K562 (cell line): ENCODE measurements around the gene ZBED4. TPM values are rescaled to one million over a fixed set of nuclear protein-coding genes. Genes with fewer than 3 reads are reported as not detected.
A peak's percentile ranks its signal among the peaks of the same experiment; 100 is the strongest.

Experiments used
- ATAC-seq: fragments of 200-7000 bp; cut with Tn5 transposase; 3 replicates; pipeline ENCODE4 v1.9.1; 2020; ENCODE audit warnings: moderate library complexity
- BruUV-seq: library from RNA; stranded (reverse); fragments of 400-500 nt; replicated peaks from 2 replicates; lab custom pipeline; 2021; lab: Mats Ljungman, UMichigan
- CTCF ChIA-PET: fragments of 300-600 bp; formaldehyde crosslinking; extraction: SDS; loops from one replicate; lab custom pipeline; 2021; ENCODE audit warnings: low intra/inter-chr PET ratio; lab: Yijun Ruan, JAX
- POLR2A ChIA-PET: fragments of 300-600, 350-650 bp; sonication (Branson Sonifier 250); formaldehyde crosslinking; extraction: SDS; loops from one replicate; lab custom pipeline; 2021; ENCODE audit warnings: antibody characterized with exemption, inconsistent platforms; lab: Yijun Ruan, JAX
- DNase-seq, 4 experiments: peaks; one replicate each; pipeline versions ENCODE4 v3.0.0 to v3.0.0-alpha.2; 2011 to 2018; ENCODE audit warnings: low spot score in 3 of 4, mixed read lengths in 3 of 4; ENCODE audit errors: extremely low read depth in 1 of 4
- FAIRE-seq: peaks from 2 replicates; lab custom pipeline; 2011; peaks lifted over from hg19 to GRCh38; lab: Jason Lieb, UNC
- H2AFZ ChIP-seq: 2 replicates; pipeline ENCODE4 v1.6.0; 2011; ENCODE audit warnings: low read depth, low read length, control low read depth, inconsistent platforms
- H3K27ac ChIP-seq: fragments of 200-600 bp; 3 replicates; pipeline ENCODE4 v1.8.0; 2011; ENCODE audit warnings: low read depth, mild to moderate bottlenecking, control low read depth, inconsistent platforms, low read length, moderate library complexity, mixed read lengths; ENCODE audit errors: extremely low read depth
- H3K27me3 ChIP-seq, 2 experiments: fragments of 300-600 bp in 1 of 2; 2 replicates in 1 of 2; 3 replicates in 1 of 2; pipeline versions ENCODE4 v1.6.0 to v1.8.0; 2011; ENCODE audit warnings: inconsistent platforms in 2 of 2, low read length in 2 of 2, mild to moderate bottlenecking in 1 of 2, mixed read lengths in 1 of 2, moderate library complexity in 1 of 2; ENCODE audit not compliant: control insufficient read depth in 2 of 2, insufficient read depth in 2 of 2
- H3K36me3 ChIP-seq: fragments of 300-600 bp; 3 replicates; pipeline ENCODE4 v1.8.0; 2011; ENCODE audit warnings: mild to moderate bottlenecking, low read length, inconsistent platforms; ENCODE audit not compliant: control insufficient read depth, insufficient read depth
- H3K4me1 ChIP-seq, 2 experiments: fragments of 200-600 bp in 1 of 2; replicated peaks in 1 of 2; 2 replicates in 1 of 2; 3 replicates in 1 of 2; pipeline versions ENCODE4 v1.5.1 to v1.8.0; 2011; ENCODE audit warnings: inconsistent platforms in 2 of 2, low read length in 2 of 2, mild to moderate bottlenecking in 1 of 2, mixed read lengths in 1 of 2, moderate library complexity in 1 of 2; ENCODE audit not compliant: control insufficient read depth in 2 of 2, insufficient read depth in 2 of 2
- H3K4me2 ChIP-seq: 2 replicates; pipeline ENCODE4 v1.6.1; 2011; ENCODE audit warnings: low read length, control low read depth, inconsistent platforms, mixed read lengths; ENCODE audit not compliant: insufficient read depth
- H3K4me3 ChIP-seq: fragments of 200-600 bp; sonication (generic), shearing (Covaris generic); 2 replicates; pipeline ENCODE4 v1.5.1; 2016; ENCODE audit warnings: control low read depth, inconsistent platforms
- H3K79me2 ChIP-seq: fragments of 200-600 bp; 3 replicates; pipeline ENCODE4 v1.8.0; 2011; ENCODE audit warnings: low read length, inconsistent platforms; ENCODE audit not compliant: control insufficient read depth, insufficient read depth
- H3K9ac ChIP-seq, 2 experiments: 2 replicates each; pipeline versions ENCODE4 v1.6.0 to v1.6.1; 2011; ENCODE audit warnings: low read depth in 2 of 2, low read length in 2 of 2, control low read depth in 1 of 2, inconsistent platforms in 1 of 2, mild to moderate bottlenecking in 1 of 2, mixed read lengths in 1 of 2; ENCODE audit not compliant: insufficient read depth in 1 of 2
- H3K9me1 ChIP-seq: one replicate; pipeline ENCODE4 v1.6.0; 2011; ENCODE audit warnings: inconsistent platforms, mild to moderate bottlenecking, low read length, moderate library complexity; ENCODE audit not compliant: control insufficient read depth, insufficient read depth
- H3K9me3 ChIP-seq: replicated peaks from 2 replicates; pipeline ENCODE4 v1.5.1; 2011; ENCODE audit warnings: low read depth, low read length, inconsistent platforms; ENCODE audit not compliant: control insufficient read depth, insufficient read depth
- H4K20me1 ChIP-seq: replicated peaks from 2 replicates; pipeline ENCODE4 v1.6.1; 2011; ENCODE audit warnings: low read length, inconsistent platforms, mixed read lengths; ENCODE audit not compliant: control insufficient read depth, insufficient read depth
- ESRRB ChIP-seq: fragments of 250-450 bp; sonication (Bioruptor Pico); IDR thresholded peaks from 2 replicates; pipeline ENCODE4 v1.5.0; 2020; ENCODE audit warnings: mild to moderate bottlenecking, moderate library complexity, borderline replicate concordance
- WGBS: fragments of 100-300 bp; shearing (Covaris generic); methylation state at CpG from one replicate; pipeline ENCODE4 v1.1.6; 2016; ENCODE audit warnings: low coverage, mixed read lengths; ENCODE audit not compliant: insufficient coverage; ENCODE audit errors: missing lambda C conversion rate; 5-methylcytosine and 5-hydroxymethylcytosine counted together
- in situ Hi-C: fragments of 300-500 bp; cut with MboI; formaldehyde crosslinking; loops from 4 replicates; pipeline ENCODE4 v1.15.0; 2018; ENCODE audit warnings: inconsistent platforms, mixed read lengths
- intact Hi-C: fragments of 100-400 bp; cut with micrococcal nuclease; formaldehyde crosslinking; loops from 2 replicates; pipeline ENCODE4 v1.14.2; 2022
- polyA plus RNA-seq, 8 experiments: library from polyadenylated mRNA; depleted of rRNA in 4 of 8; stranded (reverse) in 5 of 8; unstranded in 3 of 8; fragments of >200 nt; fragmentation: Nextera tagmentation in 2 of 8; fragmentation: Illumina TruSeq in 1 of 8; extraction: Ambion mirVana in 2 of 8; extraction: Trizol in 1 of 8; gene quantifications; 2 replicates each; pipeline versions ENCODE4 v1.2.1 to v1.2.3, GENCODE V29; 2011 to 2014; ENCODE audit warnings: inconsistent platforms in 1 of 8, missing spikeins in 1 of 8
- total RNA-seq, 7 experiments: library from RNA; depleted of rRNA in 6 of 7; stranded (reverse); fragments of >200 nt in 6 of 7; fragmentation: Illumina TruSeq in 2 of 7; extraction: Trizol in 2 of 7; gene quantifications; 2 replicates each; pipeline versions ENCODE4 v1.2.1 to v1.2.3, GENCODE V29; 2011 to 2021; ENCODE audit warnings: low replicate concordance in 1 of 7
- TF ChIP-seq, protein P1 (sequence below), 2 experiments: fragments of 200-800 bp in 1 of 2; sonication (Bioruptor generic) in 1 of 2; sonication (generic) in 1 of 2; formaldehyde crosslinking in 1 of 2; IDR thresholded peaks in 1 of 2; conservative IDR thresholded peaks in 1 of 2; 2 replicates each; pipeline versions ENCODE4 v1.5.0 to v1.6.1; 2016 to 2020; ENCODE audit warnings: missing compliant biosample characterization in 1 of 2, missing genetic modification characterization in 1 of 2, missing genetic modification reagents in 1 of 2

ZBED4 gene
- total and polyA plus RNA-seq, 9 of the 15 experiments (the other 6 are each of a cell fraction or from before 2014, with no cell fraction given), result 1.5 to 16.8 (median 7.4) TPM

DNA sequence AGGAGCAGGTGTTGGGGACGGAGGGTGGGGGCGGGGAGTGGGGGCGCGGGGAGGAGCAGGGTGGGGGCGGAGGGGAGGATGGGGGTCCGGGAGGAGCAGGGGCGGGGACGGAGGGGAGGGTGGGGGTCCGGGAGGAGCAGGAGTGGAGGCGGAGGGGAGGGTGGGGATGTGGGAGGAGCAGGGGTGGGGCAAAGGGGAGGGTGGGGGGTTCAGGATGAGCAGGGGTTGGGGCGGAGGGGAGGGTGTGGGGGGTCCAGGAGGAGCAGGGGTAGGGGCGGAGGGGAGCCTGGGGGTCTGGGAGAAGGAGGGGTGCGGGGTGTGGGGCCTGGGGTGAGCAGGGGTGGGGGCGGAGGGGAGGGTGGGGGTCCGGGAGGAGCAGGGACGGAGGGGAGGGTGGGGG lies 81.9 kb downstream of the ZBED4 start:
- no TSS peak for BruUV-seq
- Histone ChIP-seq H3K9me3 (no peaks in the 10 kb centered on the region), H3K4me1 (peaks cover 20 to 60% of the 10 kb centered on the region in 2 experiments), H3K27me3 (no peaks in the 10 kb centered on the region), H2AFZ (no peak overlapping the region), H3K79me2 (no peaks in the 10 kb centered on the region), H3K27ac (no peak overlapping the region), H4K20me1 (no peaks in the 10 kb centered on the region), H3K9me1 (no peaks in the 10 kb centered on the region), H3K4me2 (no peak overlapping the region), H3K36me3 (no peaks in the 10 kb centered on the region), H3K4me3 (no peak overlapping the region), H3K9ac (no peak overlapping the region)
- CTCF ChIA-PET, result no interaction called here
- ATAC-seq (no peak), DNase-seq (peak; percentile 41 to 59 (median 53)), FAIRE-seq (no peak)
- POLR2A ChIA-PET, result interaction anchor here (0.6 to 1.8 kb wide), 3 partner anchors 27 to 317 kb away, joined by 3 to 4 read pairs (median 3); no protein-coding TSS in a partner anchor
- WGBS, result no CpG with 5 or more reads among the region's 16 CpGs
- TF ChIP-seq, protein P1, sequence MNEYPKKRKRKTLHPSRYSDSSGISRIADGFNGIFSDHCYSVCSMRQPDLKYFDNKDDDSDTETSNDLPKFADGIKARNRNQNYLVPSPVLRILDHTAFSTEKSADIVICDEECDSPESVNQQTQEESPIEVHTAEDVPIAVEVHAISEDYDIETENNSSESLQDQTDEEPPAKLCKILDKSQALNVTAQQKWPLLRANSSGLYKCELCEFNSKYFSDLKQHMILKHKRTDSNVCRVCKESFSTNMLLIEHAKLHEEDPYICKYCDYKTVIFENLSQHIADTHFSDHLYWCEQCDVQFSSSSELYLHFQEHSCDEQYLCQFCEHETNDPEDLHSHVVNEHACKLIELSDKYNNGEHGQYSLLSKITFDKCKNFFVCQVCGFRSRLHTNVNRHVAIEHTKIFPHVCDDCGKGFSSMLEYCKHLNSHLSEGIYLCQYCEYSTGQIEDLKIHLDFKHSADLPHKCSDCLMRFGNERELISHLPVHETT (CRISPR knock-in tag; conservative IDR thresholded peaks at IDR 0.05 in 1 of 2, IDR thresholded peaks at IDR 0.05 in 1 of 2), result 0 out of 4 replicates have a peak, but pooled peaks of 1 of the 2 experiments have one; percentile 10
- TF ChIP-seq ESRRB (CRISPR knock-in tag), result no peak
- in situ Hi-C loops (no loop called here), intact Hi-C loops (no loop called here)
